Measurements from ENCODE around the gene RYR2. TPM values are rescaled to one million over a fixed set of nuclear protein-coding genes. Genes with fewer than 3 reads are reported as not detected.

RYR2 gene
- polyA plus RNA-seq, 10 donors: 1.6 to 4.6 (median 3.1) TPM

DNA sequence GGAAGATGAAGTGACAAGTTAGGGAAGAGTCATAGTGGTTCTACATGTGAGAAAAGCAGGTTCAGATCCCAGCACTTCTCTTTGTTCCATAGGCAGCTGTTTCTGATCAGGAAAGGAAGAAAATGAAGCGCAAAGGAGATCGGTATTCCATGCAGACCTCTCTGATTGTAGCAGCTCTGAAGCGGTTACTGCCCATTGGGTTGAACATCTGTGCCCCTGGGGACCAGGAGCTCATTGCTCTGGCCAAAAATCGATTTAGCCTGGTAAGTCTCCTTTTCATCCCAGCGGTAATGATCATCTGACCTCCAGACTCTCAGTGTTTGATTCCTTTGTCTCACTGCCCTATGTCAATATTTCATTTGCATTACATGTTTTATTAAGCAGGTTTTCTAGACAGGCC, 675.1 kb downstream of the RYR2 start:
- DNase-seq: no peak

- no peak for DNase-seq
These were observed 688.9 kb downstream of the RYR2 start for GRCh38 chr1:237730826-237731350.

DNA sequence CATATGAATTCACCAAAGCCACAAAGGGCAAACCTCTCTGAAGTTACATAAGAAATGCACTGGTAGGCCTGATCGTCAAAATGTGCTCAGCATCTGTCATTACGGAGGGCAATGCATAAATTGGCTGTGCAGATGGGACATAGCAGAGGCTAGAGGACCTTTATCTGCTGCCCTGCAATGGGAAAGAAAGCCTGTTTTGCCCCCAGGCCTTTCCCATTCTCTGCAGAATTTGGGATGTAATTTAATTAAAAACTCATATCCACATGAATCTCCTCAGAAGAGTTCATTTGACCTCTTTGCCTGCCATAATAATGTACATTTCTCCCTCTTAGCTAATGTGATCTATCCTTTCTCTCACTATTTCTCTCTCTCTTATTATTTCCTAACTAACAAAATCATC, 690.7 kb downstream of the RYR2 start:
- DNase-seq: no peak

- peak in 2 of 3 donors; percentile 28 to 29 for DNase-seq
These were observed 694.5 kb downstream of the RYR2 start for GRCh38 chr1:237736372-237737029.

GRCh38 chr1:237737448-237737847, 695.5 kb downstream of the RYR2 start:
- no peak for DNase-seq

DNA sequence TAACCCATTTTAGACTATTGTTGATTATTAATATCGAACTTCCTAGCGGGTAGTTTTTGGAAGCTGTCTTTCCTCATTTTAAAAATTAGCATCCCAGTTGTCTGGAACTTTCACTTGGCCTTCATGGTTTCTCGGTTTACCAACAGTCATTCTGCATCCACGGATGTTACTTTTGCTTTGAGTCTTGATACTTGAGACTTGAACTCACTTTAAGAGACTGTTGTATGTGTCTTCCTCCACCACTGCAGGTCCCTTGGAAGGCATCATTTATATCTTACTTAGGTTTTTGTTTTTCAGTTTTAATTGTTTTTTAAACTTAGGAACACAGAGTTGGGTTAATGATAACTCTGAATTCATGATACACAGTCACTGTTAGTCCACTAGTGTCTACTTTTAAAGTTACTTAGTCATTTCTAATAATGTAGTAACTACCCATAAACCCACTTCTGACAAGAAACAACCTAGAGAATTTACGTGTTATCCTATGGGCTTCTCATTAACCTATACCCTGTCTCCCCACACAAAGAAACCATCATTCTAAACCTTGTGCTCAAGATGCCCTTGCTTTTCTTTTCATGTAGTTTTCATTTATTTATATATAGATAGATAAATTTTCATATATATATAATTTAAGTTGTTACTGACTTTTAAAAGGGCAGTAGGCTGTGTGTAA, 696.1 kb downstream of the RYR2 start:
- DNase-seq: no peak

GRCh38 chr1:237740846-237741245, 698.9 kb downstream of the RYR2 start:
- DNase-seq: no peak

- no peak for DNase-seq
These were observed 703.6 kb downstream of the RYR2 start for GRCh38 chr1:237745545-237745944.

DNA sequence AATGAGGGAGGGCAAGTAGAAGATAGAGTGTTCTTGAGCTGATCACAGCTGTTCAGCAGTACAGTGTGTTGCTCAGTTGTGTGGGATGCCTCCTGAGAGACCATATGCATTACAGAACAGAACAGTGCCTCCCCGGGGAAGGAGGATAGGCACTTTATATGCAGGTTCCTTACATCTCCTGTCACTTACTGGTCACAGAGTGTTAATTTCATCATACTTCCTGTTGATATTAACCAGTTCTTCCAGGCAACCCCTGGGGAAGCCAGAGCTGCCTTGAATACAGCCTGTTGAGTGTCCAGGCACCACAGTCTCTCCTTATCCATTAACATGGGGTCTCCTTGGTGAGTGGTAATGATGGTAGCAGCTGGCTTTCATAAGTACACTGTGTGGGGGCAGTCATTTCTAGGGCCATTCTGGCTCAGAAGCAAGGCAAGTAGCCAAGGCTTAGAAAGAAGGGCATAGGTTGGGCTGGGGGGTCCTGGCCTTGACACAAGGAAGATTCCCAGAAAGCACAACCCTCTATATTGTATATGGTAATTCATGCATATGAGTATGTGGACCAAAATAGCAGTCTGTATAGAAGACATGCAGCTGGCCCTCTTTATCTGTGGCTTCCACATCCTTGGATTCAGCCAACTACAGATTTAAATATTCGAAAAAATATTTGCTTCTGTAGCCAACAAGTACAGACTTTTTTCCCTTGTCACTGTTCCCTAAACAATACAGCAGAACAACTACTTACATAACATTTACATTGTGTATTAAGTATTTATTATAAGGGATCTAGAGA, 706.4 kb downstream of the RYR2 start:
- DNase-seq: peak in 2 of 3 donors; percentile 12 to 51

DNA sequence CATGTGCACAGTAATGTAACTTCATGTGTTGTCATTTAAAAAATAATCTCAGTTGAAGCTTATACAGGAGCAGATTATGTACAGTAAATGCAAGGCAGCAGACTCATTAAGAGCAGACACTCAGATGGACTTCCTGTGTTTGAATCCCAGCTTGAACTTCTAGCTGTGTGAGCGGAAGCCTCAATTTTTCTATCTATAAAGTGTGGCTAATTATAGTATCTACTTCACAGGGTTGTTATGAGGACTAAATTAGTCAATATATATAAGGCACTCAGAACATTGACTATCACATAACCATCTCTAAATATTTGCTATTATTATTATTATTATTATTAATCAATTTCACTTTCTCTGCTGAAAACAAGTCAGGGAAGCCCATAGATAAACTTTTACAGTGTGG, 707.1 kb downstream of the RYR2 start:
- DNase-seq: no peak

- DNase-seq: no peak
These were observed 709.1 kb downstream of the RYR2 start for GRCh38 chr1:237751090-237751489.

- DNase-seq: no peak
These were observed 712.6 kb downstream of the RYR2 start for GRCh38 chr1:237754627-237755026.

DNA sequence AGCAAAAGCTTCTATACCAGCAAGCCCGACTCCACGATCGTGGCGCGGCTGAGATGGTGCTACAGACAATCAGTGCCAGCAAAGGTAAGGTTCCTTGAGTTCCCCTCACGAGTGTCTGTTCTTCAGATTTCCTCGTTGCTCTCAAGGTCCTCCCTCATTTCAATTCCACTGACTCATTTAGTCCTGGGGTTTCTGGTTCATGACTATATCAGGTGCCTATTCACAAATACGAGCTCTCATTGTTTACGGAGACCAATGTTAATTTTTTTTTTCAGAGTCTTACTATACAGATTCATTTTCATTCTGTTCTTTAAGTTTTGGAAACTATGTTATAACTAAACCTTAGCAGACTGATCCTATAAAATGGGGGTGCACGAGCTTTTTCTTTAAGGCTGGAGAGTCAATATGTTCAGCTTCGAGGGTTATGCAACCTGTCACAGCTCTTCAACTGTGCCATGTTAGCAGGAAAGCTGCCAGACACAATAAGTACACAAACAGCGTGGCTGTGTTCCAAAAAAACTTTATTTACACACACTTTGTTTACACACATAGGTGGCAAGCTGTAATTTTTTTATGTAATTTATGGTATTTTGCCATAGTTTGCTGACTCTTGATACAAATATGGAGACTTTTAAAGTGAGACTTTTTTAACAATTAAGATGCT, 714.5 kb downstream of the RYR2 start:
- DNase-seq: no peak

DNA sequence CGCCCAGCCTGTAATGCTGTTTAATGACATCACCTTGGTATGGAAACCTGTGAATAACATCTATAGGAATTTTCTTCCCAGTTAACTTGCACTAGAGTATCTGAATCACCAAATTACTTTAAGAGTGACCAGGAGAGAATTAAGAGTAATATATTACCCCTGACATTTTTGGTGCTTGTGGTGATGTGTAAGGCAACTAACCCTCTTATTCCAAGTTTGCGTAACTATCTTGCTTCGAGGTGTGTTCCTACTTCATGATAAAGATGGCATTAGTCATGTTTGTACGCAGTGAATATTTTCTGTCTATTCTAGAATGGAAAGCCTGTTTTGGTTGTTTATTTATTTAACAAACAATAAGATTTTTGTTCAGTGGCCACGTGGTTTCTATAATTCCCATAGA, 717.4 kb downstream of the RYR2 start:
- DNase-seq: no peak

- DNase-seq: no peak
These were observed 719.0 kb downstream of the RYR2 start for GRCh38 chr1:237760951-237761350.

DNA sequence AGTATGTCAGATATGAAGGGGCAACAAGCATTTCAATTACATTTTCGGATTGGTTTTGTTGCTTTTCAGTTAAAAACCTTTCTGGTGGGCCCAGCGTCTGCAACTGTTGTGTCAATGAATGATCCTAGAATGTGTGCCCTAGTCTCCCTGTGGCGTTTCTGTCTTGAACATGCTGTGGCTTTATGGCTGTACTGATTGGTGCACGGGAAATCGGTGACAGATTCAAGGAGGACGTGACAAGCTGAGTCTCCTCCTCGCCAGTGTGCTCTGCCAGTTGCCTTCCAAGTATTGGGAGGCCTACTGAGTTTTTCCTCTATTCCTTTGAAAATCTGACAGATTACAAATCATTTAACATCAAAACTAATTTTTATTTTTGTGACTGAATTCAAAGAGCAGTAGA, 721.2 kb downstream of the RYR2 start:
- no peak for DNase-seq

GRCh38 chr1:237763751-237764150, 721.8 kb downstream of the RYR2 start:
- DNase-seq: peak; percentile 16 to 35 (median 29)

DNA sequence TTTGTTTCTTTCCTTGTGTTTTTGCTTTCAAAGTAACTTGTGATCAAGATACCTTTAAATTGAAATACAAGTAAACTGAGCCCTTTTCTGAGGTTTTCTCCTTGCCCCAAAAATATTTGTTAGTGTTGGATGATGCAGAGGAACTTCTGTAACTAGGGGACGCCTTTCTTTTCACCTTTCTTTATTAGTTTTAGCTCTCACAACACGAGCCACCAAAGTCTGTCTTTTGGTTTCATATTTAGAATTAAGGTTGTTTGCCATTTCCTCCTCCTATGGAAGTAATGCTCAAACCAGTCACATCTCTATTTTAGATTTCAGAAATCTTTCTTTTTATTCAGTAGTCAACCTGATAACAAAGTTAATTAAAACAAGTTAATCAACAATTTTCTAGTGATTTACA, 727.9 kb downstream of the RYR2 start:
- no peak for DNase-seq

DNA sequence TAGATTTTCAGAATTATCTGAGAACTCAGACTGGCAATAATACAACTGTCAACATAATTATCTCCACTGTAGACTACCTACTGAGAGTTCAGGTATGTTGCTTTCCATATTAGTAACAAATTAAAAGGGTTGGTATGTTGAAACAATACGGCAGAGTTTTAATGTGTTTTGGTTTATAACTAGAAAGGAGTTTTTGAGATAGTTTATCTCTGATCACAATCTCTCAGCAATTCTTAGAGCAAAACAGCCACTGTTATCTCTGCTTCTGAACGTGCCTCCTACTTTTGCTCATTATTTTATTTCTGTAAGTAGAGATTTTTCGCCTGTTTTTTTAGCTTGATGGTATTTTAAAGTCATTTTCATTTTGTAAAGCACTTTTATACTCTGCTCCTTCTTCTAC, 730.0 kb downstream of the RYR2 start:
- DNase-seq: no peak

- DNase-seq: no peak
These were observed 732.3 kb downstream of the RYR2 start for GRCh38 chr1:237774246-237774645.

DNA sequence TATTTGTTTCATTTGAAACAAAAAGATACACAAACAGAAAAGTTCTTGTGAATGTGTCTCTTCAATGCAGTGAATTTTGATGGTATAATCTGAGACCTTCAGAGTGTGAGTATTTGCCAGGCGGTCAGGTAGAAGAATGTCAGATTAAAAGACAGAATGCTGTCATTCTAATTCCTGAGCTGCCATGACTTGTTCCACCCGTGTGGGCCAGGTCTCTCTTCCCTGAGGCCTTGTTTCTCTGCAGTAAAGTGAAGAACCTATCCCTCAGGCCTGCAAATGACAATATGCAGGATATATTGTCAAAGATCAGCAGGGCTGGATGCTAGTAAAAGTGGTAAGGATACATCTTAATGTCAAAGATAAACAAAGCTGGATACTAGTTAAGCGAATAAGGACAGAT, 737.4 kb downstream of the RYR2 start:
- DNase-seq: no peak

DNA sequence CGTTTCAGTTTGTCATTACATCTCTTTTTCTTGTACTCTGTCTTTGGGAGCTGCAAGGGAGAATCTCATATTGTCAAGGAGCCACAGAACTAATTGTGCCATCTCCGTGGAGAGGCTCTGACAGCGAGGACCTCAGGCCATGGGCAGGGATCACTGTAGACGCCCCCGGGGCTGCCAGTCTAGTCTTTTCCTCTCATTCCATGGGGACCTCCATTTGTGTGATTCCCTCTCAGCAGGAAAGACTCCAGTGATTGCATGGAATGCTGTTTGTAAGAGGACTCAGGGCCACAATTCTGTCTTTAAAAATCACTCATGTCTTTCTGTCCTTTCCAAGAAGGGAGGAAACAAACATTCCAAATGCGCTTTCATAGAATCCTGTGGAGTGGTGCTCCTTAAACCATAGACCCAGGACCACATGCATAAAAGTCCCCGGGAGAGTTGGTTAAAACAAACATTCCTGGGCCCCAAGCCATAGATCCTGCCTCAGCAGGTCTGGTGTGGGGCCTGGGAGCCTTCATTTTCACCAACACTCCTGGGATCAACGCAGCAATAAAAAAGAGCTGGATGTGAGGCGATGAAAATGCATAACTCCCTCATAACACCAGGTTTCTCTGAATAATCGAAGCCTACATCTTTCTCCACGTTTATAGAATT, 744.2 kb downstream of the RYR2 start:
- DNase-seq: no peak

Data from muscle of back (tissue), 11 donors.